Measurements from ENCODE around the gene SHANK1.
"Not testable (repeated sequence)": the region's sequence is repeated elsewhere in the genome, so short reads cannot be mapped to it uniquely, and the experiment has no call there.

Gene SHANK1

DNA sequence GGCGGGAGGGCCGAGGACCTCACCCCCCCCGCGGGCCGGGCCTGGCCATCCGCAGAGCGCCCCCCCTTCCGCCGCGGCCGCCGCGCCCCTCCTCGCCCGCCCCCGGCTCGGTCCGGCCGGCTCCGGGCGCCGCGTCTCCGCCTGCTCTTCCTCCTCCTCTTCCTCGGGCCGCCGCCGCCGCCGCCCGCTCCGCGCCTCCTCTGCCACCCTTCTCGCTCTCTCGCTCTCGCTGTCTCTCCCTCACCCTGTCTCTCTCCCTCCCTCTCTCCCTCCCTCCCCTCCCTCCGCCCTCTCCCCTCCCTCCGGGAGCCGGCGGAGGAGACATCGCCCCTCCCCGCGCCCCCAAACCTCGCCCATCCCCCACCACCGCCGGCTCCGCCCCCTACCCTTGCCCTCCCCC lies at the start of gene SHANK1:
TSS of gene SHANK1 (minus strand) at position 237 of the 400 bp plus-strand sequence. CDS start 2,883 bp downstream, outside the sequence.
- DNase-seq (no peak), ATAC-seq (no peak)

DNA sequence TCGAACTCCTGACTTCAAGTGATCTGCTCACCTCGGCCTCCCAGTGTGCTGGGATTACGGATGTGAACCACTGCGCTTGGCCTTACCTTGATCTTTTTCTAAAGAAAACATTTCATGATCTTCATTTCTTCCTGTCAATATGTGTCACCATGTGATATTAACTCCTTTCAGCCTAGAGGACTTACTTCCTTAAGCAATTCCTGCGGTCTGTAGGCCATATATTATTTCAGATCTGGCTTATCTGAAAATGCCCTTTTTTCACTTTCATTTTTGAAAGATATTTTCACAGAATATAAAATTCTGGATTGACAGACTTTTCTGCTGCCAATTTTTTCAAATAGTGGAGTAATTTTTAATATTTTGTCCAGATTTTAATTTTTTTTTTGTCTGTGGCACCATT lies 48.7 kb upstream of the SHANK1 start:
- no peak for ATAC-seq
- DNase-seq, result no peak

GRCh38 chr19:50767263-50767662 lies 47.7 kb upstream of the SHANK1 start:
- ATAC-seq, DNase-seq: not testable (repeated sequence)

- DNase-seq, ATAC-seq: not testable (repeated sequence)
Observed at GRCh38 chr19:50766746-50767145, 47.1 kb upstream of the SHANK1 start.

- no peak for ATAC-seq
- DNase-seq, result no peak
Observed at GRCh38 chr19:50764409-50764808, 44.8 kb upstream of the SHANK1 start.

GRCh38 chr19:50763521-50763920 lies 43.9 kb upstream of the SHANK1 start:
- not testable (repeated sequence) for DNase-seq, ATAC-seq

DNA sequence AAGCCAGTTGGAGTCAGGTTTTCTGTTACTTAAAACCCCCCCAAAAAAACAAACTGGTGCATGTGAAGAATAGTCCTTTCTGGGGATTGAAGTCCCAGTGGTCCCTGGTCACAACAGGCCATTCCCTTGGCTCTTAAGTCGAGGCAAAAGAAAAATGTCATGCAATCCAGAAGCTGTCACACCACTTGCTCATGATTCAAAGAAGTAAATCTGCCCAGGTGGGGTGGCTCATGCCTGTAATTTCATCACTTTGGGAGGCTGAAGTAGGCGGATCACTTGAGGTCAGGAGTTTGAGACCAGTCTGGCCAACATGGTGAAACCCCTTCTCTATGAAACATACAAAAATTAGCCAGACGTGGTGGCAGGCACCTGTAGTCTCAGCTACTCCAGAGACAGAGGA lies 41.9 kb upstream of the SHANK1 start:
- ATAC-seq, DNase-seq: not testable (repeated sequence)

DNA sequence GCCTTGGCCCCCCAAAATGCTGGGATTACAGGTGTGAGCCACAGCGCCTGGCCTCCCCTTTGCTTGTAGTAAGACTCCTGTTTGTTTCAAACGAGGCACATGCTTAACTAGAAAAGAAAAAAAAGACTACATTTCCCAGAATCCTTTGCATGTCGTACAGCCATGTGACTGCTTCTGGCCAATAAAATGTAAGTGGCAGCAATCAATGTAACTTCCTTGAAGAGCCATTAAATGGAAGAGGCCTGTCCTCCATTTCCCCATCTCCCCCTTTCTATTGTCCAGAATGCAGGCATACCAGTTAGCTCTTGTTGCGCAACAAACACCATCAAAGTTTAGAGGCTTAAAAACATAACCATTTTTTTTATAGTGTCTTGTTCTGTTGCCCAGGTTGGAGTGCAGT lies 40.3 kb upstream of the SHANK1 start:
- ATAC-seq (no peak), DNase-seq (no peak)

- ATAC-seq, DNase-seq: not testable (repeated sequence)
Observed at GRCh38 chr19:50759076-50759475, 39.5 kb upstream of the SHANK1 start.

GRCh38 chr19:50757624-50758023 lies 38.0 kb upstream of the SHANK1 start:
- ATAC-seq, DNase-seq: not testable (repeated sequence)

GRCh38 chr19:50756244-50756643 lies 36.6 kb upstream of the SHANK1 start:
- DNase-seq, ATAC-seq: not testable (repeated sequence)

- DNase-seq (no peak), ATAC-seq (no peak)
Observed at GRCh38 chr19:50753879-50754278, 34.3 kb upstream of the SHANK1 start.

GRCh38 chr19:50750010-50750409 lies 30.4 kb upstream of the SHANK1 start:
- DNase-seq (no peak), ATAC-seq (no peak)

GRCh38 chr19:50749490-50749889 lies 29.9 kb upstream of the SHANK1 start:
- ATAC-seq (no peak), DNase-seq (no peak)

- not testable (repeated sequence) for ATAC-seq, DNase-seq
Observed at GRCh38 chr19:50747141-50747540, 27.5 kb upstream of the SHANK1 start.

- ATAC-seq, result no peak
- no peak for DNase-seq
Observed at GRCh38 chr19:50745221-50745620, 25.6 kb upstream of the SHANK1 start.

GRCh38 chr19:50743537-50743936 lies 23.9 kb upstream of the SHANK1 start:
- DNase-seq, result no peak
- ATAC-seq, result no peak

DNA sequence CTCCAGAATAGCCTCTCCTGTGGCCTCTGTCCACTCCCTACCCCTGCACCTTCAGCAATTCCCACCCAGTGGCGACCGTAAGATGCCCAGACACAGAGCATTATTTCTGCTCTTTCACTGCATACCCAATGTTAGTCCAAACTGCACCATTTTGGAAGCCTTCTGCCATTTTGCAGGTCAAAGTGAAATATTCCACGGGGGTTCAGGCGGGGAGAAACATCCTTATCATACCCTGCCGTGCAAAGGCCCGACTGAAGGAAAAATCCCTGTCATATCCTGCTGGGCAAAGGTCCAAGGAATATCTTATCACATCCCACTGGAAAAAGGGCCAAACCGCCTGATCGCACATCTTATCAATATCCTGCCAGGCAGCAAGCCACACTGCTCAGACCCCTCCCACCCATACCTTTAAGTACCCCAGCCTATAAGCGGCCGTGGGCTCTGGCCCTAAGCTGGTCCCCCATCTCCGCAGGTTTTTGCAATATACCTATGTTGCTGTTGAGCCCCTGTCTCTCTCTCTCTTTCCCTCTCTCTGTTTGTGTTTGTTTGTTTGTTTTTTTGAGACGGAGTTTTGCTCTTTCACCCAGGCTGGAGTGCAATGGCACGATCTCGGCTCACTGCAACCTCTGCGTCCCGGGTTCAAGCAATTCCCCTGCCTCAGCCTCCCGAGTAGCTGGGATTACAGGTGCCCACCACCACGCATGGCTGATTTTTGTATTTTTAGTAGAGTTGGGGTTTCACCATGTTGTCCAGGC lies 21.8 kb upstream of the SHANK1 start:
- DNase-seq (no peak), ATAC-seq (no peak)

- no peak for ATAC-seq
- DNase-seq, result no peak
Observed at GRCh38 chr19:50739914-50740426, 20.4 kb upstream of the SHANK1 start.

GRCh38 chr19:50739132-50739913 lies 19.7 kb upstream of the SHANK1 start:
- DNase-seq (no peak), ATAC-seq (no peak)

GRCh38 chr19:50736338-50736737 lies 16.7 kb upstream of the SHANK1 start:
- no peak for DNase-seq
- no peak for ATAC-seq

DNA sequence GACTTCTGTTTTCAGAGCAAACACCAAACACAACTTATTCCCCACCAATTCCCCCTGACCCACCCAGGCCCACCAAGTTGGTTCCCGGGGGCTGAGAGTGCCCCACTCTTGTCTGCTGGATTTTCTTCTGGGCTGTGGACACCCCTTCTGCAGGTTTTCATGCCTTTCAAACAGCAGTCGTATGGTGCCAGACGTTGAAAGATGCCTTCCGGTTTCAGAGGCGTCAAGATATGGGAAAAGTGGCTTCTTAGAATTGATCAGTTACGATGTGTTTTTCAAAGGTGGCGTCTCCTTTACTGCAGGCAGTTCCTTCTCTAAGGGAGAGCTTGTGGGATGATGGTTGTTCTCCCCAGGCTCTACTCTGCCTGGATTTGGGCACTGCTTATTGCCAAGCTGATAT lies 16.3 kb upstream of the SHANK1 start:
- ATAC-seq (no peak), DNase-seq (no peak)

DNA sequence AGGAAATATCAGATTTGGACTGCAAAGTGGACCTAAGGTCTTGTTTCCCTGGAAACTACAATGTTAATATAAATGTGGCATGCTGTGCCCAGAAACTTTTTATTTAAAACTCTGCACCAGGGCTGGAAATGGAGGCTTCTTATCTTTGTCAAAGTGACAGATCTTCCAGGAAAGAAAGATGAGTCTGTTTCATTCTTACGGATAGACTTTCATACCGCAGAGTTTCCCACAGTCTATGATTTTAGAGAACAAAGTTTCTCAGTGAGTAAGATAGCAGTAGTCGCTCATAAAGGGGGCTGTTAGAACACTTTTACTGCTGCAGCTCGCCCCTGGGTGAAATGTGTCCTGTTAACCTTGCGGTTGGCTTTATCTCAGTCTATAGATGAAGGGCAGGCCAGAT lies 10.3 kb upstream of the SHANK1 start:
- no peak for ATAC-seq

More for the DNA sequence above, 10.3 kb upstream of the SHANK1 start:
- no peak for DNase-seq
